ENCODE measurements around the gene IGFBP7.

The IGFBP7 gene

GRCh38 chr4:57109847-57110639 is at the start of gene IGFBP7:
TSS of gene IGFBP7 (minus strand) at chr4:57110385. CDS start at chr4:57110351, 34 bp downstream.
- DNase-seq (ENCODE audit: low read depth in 3 of 3) = no peak

GRCh38 chr4:57159866-57160265 is 49.7 kb upstream of the IGFBP7 start:
- no peak for DNase-seq (ENCODE audit: low read depth in 3 of 3)

GRCh38 chr4:57158762-57159161 is 48.6 kb upstream of the IGFBP7 start:
- DNase-seq (ENCODE audit: low read depth in 3 of 3) = no peak

DNA sequence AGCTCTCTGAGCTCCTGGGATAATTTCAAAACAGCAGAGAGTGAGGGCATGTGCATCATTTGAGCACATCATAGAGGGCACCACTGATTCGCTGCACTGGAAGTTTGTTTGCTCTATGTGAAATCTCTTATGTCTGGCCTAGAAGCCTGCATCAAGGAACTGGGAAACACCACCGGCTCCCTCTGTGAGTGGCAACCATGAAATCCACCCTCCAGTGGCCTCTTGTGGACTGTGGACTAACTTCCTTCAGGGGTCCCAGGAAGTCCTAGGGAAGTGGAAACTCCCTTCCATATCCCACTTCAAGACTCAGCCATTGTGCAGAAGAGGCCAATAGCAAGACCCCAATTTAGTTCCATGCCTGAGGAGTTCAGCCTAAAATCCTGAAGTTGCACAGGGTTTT is 48.0 kb upstream of the IGFBP7 start:
- DNase-seq (ENCODE audit: low read depth in 3 of 3) = no peak

- DNase-seq (ENCODE audit: low read depth in 3 of 3) = no peak
Observed at GRCh38 chr4:57157596-57158137, 47.5 kb upstream of the IGFBP7 start.

GRCh38 chr4:57156242-57156990 is 46.2 kb upstream of the IGFBP7 start:
- DNase-seq (ENCODE audit: low read depth in 3 of 3) = no peak

DNA sequence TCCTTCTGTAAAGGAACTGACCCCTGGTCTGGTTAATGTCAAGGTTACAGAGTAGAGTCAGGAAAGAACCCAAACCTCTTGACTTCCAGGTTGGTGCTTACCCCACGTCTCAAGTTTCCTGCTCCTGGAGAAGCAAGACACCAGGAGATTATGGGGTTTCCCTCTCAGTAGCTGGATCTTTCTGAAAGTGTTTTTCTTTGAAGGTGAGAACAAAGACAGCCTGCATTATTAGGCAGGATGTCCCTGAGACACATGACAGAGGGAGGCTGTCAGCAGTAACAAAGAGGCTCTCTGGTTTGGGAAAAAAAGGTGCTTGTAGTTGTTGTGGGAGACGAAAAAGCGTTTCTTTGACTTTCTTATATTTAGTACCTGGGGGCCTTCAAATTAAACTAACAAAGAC is 44.7 kb upstream of the IGFBP7 start:
- no peak for DNase-seq (ENCODE audit: low read depth in 3 of 3)

GRCh38 chr4:57154191-57154590 is 44.0 kb upstream of the IGFBP7 start:
- DNase-seq (ENCODE audit: low read depth in 3 of 3) = no peak

GRCh38 chr4:57153207-57153606 is 43.0 kb upstream of the IGFBP7 start:
- DNase-seq (ENCODE audit: low read depth in 3 of 3) = no peak

DNA sequence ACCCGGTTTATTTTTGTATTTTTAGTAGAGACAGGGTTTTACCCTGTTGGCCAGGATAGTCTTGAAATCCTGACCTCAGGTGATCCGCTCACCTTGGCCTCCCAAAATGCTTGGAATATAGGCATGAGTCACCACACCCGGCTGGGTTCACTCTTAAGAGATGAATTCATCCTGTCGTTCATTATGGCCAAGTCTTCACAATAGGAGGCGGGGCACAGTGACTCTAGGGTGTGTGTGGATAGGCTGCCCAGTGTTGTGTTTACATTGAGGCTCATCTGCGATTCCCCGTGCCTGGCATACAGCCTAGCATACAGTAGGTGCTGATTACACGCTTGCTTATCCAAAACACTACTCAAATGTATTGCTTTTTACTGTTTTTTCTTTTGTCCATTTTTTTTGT is 41.3 kb upstream of the IGFBP7 start:
- no peak for DNase-seq (ENCODE audit: low read depth in 3 of 3)

- DNase-seq (ENCODE audit: low read depth in 3 of 3) = no peak
Observed at GRCh38 chr4:57149833-57150232, 39.6 kb upstream of the IGFBP7 start.

- no peak for DNase-seq (ENCODE audit: low read depth in 3 of 3)
Observed at GRCh38 chr4:57148831-57149505, 38.8 kb upstream of the IGFBP7 start.

- DNase-seq (ENCODE audit: low read depth in 3 of 3) = no peak
Observed at GRCh38 chr4:57148177-57148576, 38.0 kb upstream of the IGFBP7 start.

- no peak for DNase-seq (ENCODE audit: low read depth in 3 of 3)
Observed at GRCh38 chr4:57147335-57148060, 37.3 kb upstream of the IGFBP7 start.

- no peak for DNase-seq (ENCODE audit: low read depth in 3 of 3)
Observed at GRCh38 chr4:57146444-57146843, 36.3 kb upstream of the IGFBP7 start.

- DNase-seq (ENCODE audit: low read depth in 3 of 3) = no peak
Observed at GRCh38 chr4:57144466-57144865, 34.3 kb upstream of the IGFBP7 start.

GRCh38 chr4:57139783-57140182 is 29.6 kb upstream of the IGFBP7 start:
- no peak for DNase-seq (ENCODE audit: low read depth in 3 of 3)

DNA sequence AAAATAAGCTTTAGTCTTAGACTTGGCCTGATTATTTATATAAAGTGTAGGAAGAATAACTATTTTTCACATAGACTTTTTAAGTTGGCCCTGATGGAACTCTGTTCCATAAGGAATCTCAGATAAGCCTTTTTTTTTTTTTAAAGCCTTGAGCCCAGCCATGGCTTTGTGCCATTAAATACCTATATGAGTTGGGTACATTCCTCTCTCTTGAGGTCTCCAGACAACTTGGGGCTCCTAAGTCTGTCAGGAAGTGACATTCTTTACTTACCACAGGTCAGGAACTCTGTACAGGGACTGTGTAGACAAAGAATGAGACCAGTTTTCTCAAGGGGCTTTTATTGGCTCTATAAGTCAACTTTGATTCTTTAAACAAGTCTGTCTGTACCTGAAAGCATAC is 27.1 kb upstream of the IGFBP7 start:
- no peak for DNase-seq (ENCODE audit: low read depth in 3 of 3)

GRCh38 chr4:57136281-57136680 is 26.1 kb upstream of the IGFBP7 start:
- no peak for DNase-seq (ENCODE audit: low read depth in 3 of 3)

DNA sequence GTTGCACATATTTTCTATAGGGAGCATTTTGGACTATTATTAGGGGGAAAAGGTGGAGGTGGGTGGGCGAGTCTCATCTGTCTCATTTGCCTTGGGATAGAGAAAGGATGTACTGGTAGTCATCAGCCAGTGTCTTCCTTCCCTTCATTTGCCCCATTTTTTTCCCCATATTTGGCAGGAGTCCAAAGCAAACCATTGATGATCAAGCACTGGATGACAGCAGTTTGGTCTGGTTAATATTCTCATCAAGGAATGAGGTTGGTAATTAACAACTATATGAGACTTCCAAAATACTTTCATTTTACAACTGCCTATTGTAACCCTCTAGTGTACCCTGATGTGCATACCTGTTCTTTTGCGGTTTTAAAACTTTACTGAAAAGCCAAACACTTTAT is 22.6 kb upstream of the IGFBP7 start:
- no peak for DNase-seq (ENCODE audit: low read depth in 3 of 3)

DNA sequence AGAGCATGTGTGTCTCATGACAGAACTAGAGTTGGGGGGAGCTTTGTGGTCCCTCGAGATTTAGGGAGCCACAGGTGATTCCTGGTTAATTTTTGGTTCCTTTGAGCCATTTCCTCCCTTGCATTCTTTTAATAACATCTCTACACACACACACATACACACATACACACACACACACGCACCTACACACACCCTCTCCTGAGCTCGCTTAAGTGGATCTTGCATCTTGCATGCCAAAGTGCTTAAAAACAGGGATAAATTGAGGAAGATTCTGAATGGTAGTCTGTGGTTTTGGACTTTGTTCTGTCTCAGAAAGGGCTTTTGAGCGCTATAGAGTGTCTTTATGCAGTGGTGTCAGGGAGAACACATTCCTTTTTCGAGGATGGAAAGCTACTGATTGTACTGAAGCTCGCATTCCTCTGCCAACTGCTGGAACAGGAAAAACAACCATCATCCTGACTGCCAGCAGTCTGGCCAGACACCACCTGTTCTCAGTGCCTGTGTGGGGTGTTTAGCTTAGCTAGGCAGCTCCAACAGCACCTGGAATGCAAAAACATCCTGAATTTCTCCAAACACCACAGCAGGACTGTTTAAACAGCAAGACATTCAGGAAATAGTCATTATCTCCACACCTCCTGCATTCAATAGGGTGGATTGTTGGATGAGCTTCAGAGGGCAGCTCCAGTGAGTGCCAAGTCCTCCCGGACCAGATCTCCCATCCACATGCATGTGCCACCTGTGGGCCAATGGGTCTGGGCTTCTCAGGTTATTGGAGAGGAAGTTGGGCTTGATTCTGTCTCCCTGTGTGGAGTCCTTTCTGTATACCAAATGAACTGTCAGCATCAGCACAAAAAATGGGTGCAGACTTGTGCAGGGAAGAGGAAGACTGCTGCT is 21.9 kb upstream of the IGFBP7 start:
- DNase-seq (ENCODE audit: low read depth in 3 of 3) = no peak

Data from stimulated activated CD4-positive, alpha-beta T cell treated with anti-CD3 and anti-CD28 coated beads, TNF-alpha, amount 100 ng/mL, for 24 hours (primary cell).